Effector memory CD8-positive, alpha-beta T cell (primary cell): ENCODE data around the gene IL17RB.

Experiments used
- ATAC-seq: fragments of 150-1000 bp; cut with Tn5 transposase; replicated peaks from 2 replicates; pipeline ENCODE4 v1.10.0; 2021; ENCODE audit warnings: mild to moderate bottlenecking, moderate library complexity
- DNase-seq, 3 experiments: peaks; one replicate each; pipeline ENCODE4 v3.0.0; 2021
- H3K27ac Mint-ChIP-seq, 2 donors: one replicate each; pipeline ENCODE4 v1.8.0; 2022; ENCODE audit warnings: mild to moderate bottlenecking in 2 of 2, mixed read lengths in 2 of 2, moderate library complexity in 2 of 2
- H3K27me3 Mint-ChIP-seq, 2 donors: one replicate each; pipeline ENCODE4 v1.8.0; 2022; ENCODE audit warnings: mixed read lengths in 2 of 2
- H3K36me3 Mint-ChIP-seq: one replicate; pipeline ENCODE4 v1.8.0; 2022; ENCODE audit warnings: mild to moderate bottlenecking, moderate library complexity, mixed read lengths; ENCODE audit not compliant: insufficient read depth
- H3K4me1 Mint-ChIP-seq, 2 donors: one replicate each; pipeline ENCODE4 v1.8.0; 2022; ENCODE audit warnings: low read depth in 2 of 2, mixed read lengths in 2 of 2
- H3K4me3 Mint-ChIP-seq, 2 donors: one replicate each; pipeline ENCODE4 v1.8.0; 2022; ENCODE audit warnings: mild to moderate bottlenecking in 2 of 2, mixed read lengths in 2 of 2, moderate library complexity in 2 of 2
- H3K9me3 Mint-ChIP-seq, 2 donors: one replicate each; pipeline ENCODE4 v1.8.0; 2022; ENCODE audit warnings: mixed read lengths in 2 of 2

IL17RB gene

GRCh38 chr3:53902711-53903110 is 56.3 kb downstream of the IL17RB start:
- no peak for ATAC-seq
- no peak for DNase-seq
- Mint-ChIP-seq H3K36me3 (no peaks in the 10 kb centered on the region), H3K4me3 (no peak overlapping the region), H3K27me3 (peaks cover 35 to 55% of the 10 kb centered on the region in 2 donors), H3K27ac (no peak overlapping the region), H3K4me1 (no peaks in the 10 kb centered on the region), H3K9me3 (no peaks in the 10 kb centered on the region)

GRCh38 chr3:53913401-53913800 is 67.0 kb downstream of the IL17RB start:
- H3K27me3 Mint-ChIP-seq, result peaks cover 48 to 60% of the 10 kb centered on the region in 2 donors
- H3K4me3 Mint-ChIP-seq, result no peak overlapping the region
- ATAC-seq, result no peak
- DNase-seq, result no peak
- no peaks in the 10 kb centered on the region for H3K36me3 Mint-ChIP-seq
- H3K27ac Mint-ChIP-seq, result no peak overlapping the region
- no peaks in the 10 kb centered on the region for H3K9me3 Mint-ChIP-seq
- no peaks in the 10 kb centered on the region for H3K4me1 Mint-ChIP-seq
